NCI-H2107 treated with DMSO at 0.1 percent for 48 hours (cell line): Measurements from ENCODE around the gene SLC7A10.
"Not testable (repeated sequence)": the region's sequence is repeated elsewhere in the genome, so short reads cannot be mapped to it uniquely, and the experiment has no call there.

Source experiments
- DNase-seq: peaks from one replicate; lab custom pipeline; 2025; ENCODE audit not compliant: unreplicated experiment; lab: John Stamatoyannopoulos, UW

The SLC7A10 gene

DNA sequence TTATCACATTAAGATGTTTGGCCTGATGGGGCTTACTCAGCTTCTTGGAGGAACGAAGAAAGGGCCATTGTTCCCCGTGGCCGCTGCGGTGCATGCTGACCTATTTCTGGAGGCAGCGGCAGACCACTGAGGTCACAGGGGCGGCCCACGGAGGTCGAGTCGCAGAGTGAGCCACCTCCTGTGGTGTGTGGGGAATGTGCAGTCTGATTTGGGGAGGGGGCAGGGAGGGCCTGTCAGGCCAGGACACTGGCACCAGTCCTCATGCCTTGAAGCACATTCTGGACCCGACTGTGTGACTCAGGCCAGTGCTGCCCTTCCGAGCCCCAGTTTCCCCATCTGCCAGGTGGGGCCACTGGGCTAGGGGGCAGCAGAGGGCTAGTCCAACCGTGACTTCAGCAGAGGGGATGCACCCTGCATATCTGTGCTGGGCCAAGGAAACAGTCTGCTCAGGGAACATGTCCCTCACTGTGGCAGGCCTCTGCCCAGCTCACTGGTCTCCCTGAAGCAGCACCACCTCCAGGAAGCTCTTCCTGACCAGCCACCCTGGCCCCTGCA is 6.3 kb downstream of the SLC7A10 start:
- DNase-seq, result no peak

DNA sequence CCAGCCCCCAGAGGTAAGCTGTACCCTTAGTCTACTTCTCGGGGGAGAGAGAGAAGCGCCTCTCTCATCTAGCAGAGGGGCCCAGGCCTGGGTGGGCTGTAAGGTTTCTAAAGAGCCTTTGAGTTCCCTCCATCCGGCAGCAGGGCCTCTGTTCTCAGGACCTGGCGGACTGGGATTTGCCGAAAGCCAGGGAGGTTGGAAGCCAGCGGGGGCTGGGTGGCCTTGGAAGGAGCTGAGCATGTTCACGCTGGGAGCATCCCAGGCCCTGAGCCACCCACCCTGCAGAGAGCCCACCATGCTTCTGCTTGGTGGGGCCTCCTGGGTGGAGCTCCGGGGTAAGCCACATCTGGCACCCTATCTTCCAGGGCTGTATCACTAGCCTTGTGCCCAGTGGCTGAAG is 7.8 kb downstream of the SLC7A10 start:
- DNase-seq, result no peak

GRCh38 chr19:33216198-33216830 is 9.3 kb downstream of the SLC7A10 start:
- no peak for DNase-seq

- no peak for DNase-seq
Measured at GRCh38 chr19:33215438-33216197, 10.0 kb downstream of the SLC7A10 start.

- no peak for DNase-seq
Measured at GRCh38 chr19:33214596-33214995, 11.1 kb downstream of the SLC7A10 start.

GRCh38 chr19:33212436-33213172 is 13.0 kb downstream of the SLC7A10 start:
- DNase-seq, result no peak

DNA sequence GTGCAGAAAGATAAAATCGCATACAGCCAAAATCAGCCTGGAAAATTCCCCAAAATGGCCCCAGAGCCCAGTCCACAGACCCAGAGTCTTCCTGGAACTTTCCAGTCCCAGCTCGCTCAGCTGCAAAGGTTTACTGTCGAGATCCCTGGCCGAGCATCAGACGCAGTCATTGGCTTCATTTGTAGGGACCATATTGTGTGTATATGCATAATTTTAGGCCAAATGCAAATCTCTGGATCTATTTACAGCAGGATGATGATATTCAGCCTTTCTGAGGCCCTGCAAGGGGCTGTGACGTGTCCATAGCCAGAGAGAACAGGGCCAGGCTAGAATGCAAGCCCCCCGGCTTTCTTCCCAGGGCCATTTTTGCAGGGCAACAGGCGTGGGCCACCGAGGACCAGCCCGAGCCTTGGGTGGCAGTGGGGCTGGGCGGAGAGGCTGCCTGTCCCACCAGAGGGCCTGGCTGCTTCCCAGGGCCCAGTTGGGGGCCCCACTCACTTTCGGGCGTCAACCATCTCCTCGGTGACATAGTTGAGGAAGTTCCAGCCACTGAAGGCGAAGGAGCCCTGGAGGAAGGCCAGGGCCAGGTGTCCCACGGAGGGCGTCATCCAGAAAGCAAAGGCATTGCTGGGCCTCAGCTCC is 13.7 kb downstream of the SLC7A10 start:
- DNase-seq, result no peak

GRCh38 chr19:33210266-33210940 is 15.2 kb downstream of the SLC7A10 start:
- no peak for DNase-seq

DNA sequence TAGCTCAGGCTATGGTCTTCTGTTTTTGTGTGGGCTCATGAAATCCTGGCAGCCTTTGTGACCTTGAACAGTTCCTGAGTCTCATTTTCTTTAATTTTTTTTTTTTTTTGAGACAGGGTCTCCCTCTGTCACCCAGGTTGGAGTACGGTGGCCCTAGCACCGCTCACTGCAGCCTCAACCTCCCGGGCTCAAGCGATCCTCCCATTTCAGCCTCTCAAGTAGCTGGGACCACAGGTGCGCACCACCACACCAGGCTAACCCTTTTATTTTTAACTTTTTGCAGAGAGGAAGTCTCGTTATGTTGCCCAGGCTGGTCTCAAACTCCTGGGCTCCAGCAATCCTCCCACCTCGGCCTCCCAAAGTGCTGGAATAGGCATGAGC is 15.8 kb downstream of the SLC7A10 start:
- not testable (repeated sequence) for DNase-seq

- DNase-seq, result no peak
Measured at GRCh38 chr19:33208904-33209849, 16.5 kb downstream of the SLC7A10 start.

- DNase-seq, result no peak
Measured at GRCh38 chr19:33208371-33208895, 17.2 kb downstream of the SLC7A10 start.

DNA sequence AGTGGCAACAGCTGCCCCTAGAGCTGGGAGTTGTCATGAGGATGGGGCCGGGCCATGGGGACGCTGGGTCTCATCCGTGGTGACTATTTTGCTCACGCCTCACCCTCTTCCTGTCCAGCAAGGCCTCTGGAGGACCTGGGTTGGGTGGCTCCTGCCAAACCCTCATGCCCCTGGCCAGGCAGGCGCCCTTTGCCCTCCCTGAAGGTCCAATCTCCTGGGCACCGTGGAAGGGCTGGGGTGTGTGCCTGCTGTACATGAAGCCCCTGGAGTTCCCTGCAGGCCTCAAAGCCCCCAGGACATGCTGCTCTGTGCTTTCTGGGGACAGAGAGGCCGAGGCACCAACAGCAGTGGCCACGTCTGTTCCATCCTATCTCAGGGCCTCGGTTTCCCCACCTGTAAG is 17.7 kb downstream of the SLC7A10 start:
- DNase-seq, result no peak

DNA sequence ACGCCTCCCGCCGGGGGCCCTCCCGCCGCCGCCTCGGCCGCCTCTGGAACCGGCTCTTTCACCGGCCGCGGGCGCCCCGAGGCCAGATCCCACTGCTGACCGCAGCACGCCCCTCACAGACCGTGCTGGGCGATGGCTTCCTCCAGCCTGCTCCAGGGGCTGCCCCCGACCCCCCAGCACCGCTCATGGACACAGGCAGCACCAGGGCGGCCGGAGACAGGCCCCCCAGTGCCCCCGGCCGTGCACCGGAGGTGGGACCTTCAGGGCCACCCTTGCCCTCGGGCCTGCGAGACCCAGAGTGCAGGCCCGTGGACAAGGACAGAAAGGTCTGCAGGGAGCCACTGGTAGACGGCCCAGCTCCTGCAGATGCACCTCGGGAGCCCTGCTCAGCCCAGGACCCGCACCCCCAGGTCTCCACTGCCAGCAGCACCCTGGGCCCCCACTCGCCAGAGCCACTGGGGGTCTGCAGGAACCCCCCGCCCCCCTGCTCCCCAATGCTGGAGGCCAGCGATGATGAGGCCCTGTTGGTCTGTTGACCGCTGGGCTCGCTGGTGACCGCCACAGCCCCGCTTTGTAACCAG is 18.5 kb downstream of the SLC7A10 start:
- no peak for DNase-seq

DNA sequence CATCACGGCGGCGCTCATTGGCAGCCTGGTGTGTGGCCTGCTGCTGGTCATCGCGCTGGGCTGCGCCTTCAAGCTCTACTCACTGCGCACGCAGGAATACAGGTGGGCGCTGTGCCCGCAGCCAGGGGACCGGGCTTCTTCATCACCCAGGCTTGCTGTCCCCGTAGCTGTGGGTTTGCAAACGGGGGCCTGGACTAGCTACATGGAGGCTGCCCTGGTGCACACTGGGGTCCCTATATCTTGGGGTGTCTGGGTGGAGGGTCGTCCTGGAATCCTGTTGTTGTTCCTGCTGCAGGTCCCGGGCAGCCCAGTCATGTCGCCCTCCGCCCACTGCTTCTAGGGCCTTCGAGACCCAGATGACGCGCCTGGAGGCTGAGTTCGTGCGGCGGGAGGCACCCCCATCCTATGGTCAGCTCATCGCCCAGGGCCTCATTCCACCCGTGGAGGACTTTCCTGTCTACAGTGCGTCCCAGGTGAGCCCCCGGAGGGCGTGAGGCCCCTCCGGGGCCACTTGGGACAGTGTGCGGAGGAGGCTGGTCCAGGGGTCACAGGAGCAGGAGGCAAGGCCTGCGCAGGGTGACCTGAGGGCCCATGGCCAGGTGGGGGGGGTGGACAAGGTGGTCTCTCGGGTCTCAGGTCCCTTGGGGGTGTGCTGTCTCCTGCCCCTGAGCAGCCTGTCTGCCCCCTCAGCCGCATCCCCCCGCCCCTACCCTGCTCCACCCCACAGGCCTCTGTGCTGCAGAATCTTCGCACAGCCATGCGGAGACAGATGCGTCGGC is 19.2 kb downstream of the SLC7A10 start:
- no peak for DNase-seq

DNA sequence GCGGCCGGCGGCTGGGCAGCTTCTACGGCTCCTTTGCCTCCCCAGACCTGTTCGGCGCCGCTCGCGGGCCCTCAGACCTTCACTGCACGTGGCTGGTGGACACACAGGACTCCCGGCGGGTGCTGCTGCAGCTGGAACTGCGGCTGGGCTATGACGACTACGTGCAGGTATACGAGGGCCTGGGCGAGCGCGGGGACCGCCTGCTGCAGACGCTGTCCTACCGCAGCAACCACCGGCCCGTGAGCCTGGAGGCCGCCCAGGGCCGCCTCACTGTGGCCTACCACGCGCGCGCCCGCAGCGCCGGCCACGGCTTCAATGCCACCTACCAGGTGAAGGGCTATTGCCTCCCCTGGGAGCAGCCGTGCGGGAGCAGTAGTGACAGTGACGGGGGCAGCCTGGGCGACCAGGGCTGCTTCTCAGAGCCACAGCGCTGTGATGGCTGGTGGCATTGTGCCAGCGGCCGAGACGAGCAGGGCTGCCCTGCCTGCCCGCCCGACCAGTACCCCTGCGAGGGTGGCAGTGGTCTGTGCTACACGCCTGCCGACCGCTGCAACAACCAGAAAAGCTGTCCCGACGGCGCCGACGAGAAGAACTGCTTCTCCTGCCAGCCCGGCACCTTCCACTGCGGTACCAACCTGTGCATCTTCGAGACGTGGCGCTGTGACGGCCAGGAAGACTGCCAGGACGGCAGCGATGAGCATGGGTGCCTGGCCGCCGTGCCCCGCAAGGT is 20.0 kb downstream of the SLC7A10 start:
- no peak for DNase-seq

- no peak for DNase-seq
Measured at GRCh38 chr19:33205110-33205509, 20.5 kb downstream of the SLC7A10 start.

DNA sequence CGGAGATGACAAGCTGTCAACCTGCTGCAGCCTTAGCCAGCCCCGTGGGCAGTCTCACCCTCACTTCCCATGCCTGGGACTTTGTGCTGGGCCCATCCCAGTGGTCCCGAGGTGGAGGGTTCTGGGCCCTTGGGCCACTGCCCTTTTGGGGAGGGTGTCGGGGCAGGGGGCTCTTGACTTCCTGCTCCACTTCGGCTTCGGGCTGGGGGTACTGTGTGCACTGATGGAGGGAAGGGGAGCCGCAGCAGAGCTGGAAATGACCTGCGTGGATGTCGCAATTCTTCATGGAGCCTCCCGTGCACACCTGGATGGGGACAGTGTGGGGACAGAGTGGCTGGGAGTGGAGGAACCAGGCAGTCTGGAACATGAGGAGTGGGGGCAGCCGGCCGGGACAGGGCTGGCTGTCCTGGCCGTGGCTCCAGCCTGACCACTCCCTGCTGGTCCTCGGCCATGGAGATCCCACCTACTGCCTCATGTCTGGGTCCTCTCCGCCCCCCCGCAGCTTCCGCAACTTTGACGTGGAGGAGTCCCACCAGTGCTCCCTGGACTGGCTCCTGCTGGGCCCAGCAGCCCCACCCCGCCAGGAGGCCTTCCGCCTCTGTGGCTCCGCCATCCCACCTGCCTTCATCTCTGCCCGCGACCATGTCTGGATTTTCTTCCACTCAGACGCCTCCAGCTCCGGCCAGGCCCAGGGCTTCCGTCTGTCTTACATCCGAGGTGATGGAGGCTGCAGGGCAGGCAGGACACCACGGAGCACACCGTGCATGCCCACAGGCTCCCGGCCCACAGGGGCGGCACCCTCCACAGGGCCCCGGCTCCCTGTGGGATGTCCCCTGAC is 21.3 kb downstream of the SLC7A10 start:
- DNase-seq, result no peak
